Gastroesophageal sphincter (tissue), 3 donors: ENCODE data around the gene ATP1A2.

Experiments
- CTCF ChIP-seq, 4 experiments: fragments of 200-600 bp in 2 of 4; fragments of 450-650 bp in 2 of 4; sonication (generic) in 1 of 4; IDR thresholded peaks; one replicate each; pipeline ENCODE4 v1.5.1; 2017 to 2019; ENCODE audit warnings: antibody characterized with exemption in 4 of 4, mild to moderate bottlenecking in 2 of 4, moderate library complexity in 2 of 4
- POLR2A ChIP-seq, 2 donors: fragments of 450-650 bp; IDR thresholded peaks; one replicate each; pipeline ENCODE4 v1.6.1; 2017; ENCODE audit warnings: antibody characterized with exemption in 2 of 2, mild to moderate bottlenecking in 2 of 2, moderate library complexity in 1 of 2
- POLR2AphosphoS5 ChIP-seq: sonication (generic); formaldehyde crosslinking; IDR thresholded peaks from one replicate; pipeline ENCODE4 v1.6.1; 2017; ENCODE audit warnings: antibody characterized with exemption

DNA sequence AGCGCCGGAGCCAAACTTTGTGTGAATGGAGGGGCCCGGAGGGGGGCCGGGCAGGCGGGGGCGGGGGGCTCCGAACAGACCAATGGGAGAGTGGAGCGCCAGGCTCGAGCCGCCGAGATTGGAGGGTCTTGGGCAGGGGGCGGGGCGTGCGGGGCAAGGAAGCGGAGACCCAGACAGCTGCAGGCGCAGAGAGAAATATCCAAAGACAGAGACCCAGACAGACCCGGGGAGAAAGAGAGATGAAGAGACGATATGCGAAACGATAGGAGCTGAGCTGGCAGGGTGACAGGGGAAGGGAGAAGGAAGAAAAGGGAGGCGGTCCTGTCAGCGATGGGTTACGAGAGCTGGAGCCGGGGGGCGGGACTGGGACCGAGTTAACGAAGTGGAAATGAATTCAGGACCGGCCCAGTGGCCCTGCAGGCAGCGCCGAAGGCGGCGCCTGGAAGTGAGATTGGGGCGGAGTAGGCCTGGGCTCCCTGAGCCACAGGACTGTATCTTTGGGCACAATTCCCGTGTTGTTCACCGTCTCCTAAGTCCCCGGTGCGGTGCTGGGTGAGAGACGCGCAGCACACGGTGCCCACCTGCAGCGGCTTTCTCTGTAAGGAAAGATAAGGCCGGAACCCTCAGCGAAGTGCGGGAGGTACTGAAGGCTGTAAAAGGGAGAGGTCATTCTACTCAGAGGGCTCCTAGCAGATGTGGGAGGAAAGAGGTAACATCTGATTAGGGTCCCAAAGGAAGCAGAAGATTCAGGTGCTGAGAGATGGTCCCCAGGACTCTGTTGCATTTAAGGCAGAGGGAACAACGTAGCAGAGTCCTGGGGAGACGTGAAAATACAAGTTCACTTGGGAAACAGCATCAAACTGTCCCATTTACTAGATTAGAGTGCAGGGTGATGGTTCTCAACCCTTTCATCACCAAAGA, 45.1 kb upstream of the ATP1A2 start:
- TF ChIP-seq CTCF (IDR thresholded peaks at IDR 0.05) = no peak
- no peak for TF ChIP-seq POLR2AphosphoS5
- TF ChIP-seq POLR2A (IDR thresholded peaks at IDR 0.05) = no peak
